Measurements from ENCODE around the gene ANKS1B.

Gene ANKS1B

DNA sequence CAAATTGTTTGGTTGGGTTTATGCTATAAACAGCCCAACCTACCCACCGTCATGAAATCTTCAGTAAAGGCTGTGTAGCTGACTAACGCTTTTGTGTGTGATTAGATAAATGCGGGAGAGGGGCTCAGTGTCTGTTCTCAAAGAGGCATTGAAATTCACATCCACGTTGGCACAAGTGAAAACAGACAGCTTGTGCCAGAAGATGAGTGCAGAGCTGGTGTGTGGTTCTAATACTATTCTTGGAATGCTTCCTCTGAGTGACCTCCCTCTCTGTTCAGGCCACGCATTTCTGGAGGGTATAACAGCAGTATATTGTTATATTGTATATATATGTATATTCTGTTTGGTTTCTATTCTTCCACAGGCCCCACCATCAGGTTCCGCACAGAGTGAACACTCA, 1075.9 kb downstream of the ANKS1B start:
- no peak for DNase-seq

DNA sequence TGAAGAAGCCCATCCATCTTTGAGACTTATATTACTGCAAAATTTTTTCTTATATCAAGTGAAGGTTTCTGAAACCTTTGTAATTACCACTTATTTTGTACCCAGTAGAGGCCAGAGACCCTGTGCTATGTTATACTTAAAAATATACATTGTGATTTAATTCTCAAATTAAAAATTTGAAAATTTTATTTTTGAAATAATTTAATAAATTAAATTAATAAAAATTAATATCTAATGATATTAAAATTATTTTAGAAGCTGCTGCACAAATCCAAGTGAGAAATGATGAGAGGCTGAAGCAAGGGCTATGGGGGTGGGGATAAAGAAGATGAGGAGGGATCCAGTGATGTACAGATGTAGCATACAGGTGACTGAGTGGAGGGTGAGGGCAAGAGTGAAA, 1080.9 kb downstream of the ANKS1B start:
- no peak for DNase-seq

DNA sequence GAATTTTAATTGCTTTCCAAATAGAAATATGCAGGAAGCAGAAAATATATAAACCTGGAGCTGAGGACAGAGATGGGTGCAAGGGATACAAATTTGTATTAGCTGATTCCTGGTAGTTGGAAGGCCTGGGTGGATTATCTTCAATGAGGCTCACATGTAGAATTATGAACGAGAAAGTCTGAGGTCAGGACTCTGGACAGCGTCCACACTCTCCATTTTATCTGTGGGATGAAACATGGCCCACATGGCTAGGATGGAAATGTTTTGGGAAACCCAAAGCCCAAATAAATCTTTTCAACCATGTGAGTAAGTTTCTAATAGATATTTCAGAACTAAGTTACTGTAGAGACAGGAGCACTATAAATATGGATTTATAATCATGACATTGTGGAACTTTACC, 1083.5 kb downstream of the ANKS1B start:
- DNase-seq, result no peak

DNA sequence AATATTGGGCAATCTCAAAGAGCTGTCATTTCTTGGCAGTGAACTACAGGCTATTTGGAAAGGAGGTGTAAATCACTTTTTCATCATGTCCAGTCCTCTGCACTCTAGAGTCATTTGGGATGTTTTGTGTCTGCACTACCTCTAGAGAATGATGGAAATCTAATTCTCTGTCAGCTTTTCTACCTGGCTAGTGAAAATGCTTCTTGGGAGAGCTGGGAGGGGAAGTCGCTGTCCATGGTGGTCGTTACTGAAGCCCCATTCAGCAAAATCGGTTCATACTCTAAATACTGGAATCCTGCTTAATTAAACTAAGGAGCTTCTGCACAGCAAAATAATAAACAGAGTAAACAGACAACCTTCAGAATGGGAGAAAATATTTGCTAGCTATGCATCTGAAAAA, 1087.8 kb downstream of the ANKS1B start:
- DNase-seq, result no peak

DNA sequence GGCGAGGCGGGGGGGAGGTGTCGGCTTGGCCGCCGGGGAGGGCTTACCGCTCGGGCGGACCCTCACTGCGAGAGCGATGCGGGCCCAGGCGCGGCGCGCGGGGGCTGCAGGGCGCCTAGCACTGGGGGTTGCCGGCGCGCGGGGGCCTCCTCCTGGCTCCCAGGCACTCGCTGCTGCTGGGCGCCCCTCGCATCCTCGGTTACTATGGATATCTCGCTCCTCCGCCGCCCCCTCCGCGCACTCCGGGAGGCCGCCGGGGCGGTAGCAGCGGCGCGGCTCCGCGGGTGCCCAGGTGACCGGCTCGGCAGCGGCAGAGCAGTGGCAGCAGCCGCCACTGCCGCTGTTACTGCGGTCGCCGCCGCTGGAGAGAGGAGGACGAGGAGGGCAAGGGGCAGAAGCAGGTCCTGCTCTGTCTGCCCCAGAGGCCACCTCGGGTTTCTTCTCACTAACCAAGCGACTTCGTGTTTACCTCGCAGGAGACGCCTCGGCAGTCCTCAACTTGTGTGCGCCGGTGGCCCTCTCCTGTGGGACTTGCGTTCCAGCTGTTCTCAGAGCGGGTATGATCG, 1089.6 kb downstream of the ANKS1B start:
- DNase-seq, result no peak

DNA sequence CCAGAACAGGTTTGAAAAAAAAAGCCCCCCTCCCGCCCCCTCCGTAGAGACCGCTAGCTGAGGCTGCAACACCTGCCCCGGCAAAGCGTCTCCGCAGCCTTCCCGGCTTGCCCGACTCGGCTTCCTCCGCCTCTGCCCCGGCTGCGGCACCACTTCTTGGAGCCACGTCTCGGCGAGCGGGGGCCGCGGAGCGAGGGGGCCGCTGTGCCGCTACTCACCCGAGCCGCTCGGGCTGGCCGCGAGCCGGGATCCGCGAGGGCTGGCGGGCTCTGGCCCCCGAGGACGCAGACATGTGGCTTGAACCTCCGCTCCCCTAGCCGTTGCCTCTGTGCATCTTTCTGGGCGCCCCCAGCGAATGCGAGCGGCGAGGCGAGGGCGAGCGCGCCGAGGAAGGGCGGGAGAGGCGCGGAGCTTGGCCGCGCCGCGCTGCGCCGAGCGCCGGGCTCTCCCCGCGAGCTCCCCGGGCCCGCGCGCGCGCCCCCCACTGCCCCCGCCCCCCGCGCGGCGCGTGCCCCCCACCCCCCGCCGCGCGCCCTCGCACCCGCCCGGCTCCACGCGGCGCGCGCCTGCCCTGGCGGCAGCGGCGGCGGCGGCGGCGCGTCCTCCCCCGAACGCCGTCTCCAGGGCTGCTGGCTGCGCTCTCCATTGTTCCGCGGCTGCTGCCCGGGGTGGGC, 1090.2 kb downstream of the ANKS1B start:
- no peak for DNase-seq

DNA sequence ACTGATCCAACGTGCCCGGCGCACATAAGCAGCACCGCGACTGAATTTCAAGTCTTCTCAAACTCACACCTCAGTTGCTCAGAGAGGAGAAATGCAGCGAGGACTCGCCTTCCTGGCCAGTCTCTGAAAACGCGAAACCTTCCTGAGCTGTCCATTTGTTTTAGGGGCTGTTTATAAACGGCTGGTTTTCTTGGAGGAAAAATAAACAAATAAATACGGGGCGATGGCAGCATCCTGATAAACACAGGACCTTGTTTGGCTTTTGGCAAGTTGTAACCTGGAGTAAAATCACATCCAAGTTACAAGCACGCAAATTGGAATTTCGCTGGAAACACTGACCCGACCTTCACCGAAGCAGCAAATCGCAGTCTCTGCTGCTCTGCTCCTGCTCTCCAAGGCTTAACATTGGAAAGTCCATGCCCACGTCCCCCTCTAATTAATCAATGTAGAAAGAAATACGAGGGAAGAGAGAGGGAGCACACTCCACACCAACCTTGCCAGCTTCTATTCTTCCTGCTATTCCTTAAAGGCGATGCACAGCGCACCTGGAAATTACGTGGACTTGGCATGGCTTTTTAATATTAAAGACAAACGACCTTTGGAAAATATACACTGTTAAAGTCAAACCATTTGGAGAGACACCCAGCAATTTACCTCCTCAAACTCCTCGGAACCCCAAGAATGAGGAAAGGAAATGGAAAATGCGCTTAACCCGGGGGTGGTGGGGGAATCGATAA, 1090.9 kb downstream of the ANKS1B start:
- no peak for DNase-seq

DNA sequence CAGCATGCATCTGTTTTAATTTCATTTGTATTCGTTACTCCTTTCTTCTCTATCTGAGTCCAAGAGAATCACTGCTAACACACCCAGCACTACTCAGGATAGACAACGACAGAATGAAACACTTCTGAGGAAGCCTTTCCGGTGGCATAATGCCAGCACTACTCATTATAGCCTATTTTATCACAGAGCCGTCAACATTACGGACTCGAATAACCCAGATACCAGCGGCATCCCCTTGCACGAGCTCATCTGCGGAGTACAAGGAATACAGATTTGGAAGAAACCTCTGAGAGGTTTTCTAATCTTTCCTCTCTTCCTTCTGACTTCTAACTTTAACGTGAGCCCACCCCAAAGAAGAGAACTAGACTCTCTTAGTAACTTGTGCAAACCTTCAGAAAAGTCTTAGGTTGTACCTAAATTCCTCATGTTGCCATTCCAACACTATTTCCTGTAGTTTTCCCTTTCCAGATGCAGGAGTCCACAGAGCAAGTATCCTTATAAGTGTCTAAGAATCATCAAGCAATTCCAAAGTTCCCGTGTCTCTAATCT, 1091.5 kb downstream of the ANKS1B start:
- DNase-seq, result no peak

DNA sequence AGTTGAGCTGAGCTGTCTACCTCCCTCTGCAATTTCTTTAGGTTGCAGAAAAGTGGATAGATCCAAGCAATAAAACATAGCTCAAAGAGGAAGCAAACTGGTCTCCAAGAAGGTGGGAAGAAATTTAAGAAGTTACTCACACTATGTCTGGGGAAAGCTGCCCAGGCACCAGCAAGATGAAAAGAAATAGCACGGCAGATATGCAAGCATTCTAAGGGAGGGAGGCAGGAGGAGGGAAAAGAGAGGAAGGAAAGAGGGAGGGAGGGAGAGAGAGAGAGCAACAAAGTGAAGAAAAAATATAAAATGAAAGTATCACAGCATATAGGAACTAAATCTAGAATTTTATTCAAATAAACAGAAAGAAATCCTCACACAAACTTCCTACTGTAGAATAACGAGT, 1099.0 kb downstream of the ANKS1B start:
- no peak for DNase-seq

DNA sequence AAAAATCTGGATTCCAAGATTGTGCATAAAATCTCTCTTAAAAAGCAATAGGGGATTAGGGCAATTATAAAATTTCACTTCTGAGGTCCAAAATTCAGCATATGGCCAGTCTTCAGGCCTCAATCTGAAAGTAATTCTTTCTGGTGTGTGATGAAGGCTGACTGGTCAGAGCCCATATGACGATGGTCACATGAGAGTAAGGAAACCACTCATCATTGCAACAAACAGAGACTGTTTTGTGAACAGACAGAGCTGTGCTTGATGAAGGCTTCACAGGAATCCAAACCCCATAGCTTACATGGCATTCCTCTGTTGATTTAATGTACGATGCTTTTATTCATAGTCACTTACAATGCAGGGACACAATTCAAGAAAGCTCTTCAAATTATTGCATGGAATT, 1101.5 kb downstream of the ANKS1B start:
- no peak for DNase-seq

DNA sequence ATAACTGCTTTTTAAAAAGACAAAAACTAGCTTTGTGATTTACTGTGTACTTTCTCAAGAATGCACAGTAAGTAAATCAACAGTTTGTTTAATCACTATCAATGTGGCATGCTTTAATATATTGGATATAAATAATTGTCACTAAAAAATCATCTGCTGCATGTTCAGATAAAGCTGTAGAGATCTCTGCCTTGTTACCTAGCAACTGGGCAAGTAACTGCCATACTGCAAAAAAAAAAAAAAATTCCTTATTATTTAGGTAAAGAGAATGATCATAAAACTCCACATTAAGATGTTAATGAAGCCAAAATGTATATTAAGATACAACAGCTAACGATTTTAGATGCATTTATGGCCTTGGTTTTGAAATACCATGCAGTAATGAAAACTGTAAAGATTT, 1102.2 kb downstream of the ANKS1B start:
- no peak for DNase-seq

DNA sequence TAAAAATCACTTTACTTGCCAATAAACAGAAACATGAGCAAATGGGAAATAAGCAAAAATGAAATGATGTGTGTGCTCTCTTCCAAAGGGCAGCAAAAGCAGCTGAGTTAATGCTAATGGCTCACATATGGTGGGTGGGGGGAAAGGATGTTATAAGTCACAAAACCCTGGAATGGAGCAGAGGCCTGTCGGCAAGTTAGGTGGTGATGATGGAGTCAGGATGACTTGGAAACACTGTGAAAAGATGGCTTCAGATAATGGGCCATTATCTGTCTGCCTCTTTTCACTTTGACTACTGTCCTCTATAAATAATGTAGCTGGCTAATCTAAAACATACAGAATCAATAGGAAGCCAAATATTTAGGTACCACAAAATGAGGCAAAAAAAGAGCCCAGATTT, 1111.0 kb downstream of the ANKS1B start:
- no peak for DNase-seq

DNA sequence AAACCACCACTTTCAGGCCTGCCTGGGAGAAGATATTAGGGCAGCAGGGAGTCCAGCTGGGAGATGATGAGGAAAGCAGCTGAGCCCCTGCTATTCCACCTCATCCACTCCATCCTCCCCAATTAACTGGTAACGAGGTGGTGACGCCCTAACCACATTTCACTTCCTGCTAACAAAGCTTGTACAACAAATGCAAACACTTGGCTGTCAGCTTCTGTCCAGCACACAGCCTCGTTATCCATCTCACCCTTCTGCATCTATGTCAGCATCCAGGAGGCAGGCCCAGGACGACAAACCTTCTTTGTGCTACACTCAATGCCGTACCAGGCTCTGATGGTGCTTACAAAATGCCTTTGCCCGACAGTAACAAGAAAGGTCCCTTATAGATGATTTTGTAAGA, 1114.2 kb downstream of the ANKS1B start:
- DNase-seq, result no peak

DNA sequence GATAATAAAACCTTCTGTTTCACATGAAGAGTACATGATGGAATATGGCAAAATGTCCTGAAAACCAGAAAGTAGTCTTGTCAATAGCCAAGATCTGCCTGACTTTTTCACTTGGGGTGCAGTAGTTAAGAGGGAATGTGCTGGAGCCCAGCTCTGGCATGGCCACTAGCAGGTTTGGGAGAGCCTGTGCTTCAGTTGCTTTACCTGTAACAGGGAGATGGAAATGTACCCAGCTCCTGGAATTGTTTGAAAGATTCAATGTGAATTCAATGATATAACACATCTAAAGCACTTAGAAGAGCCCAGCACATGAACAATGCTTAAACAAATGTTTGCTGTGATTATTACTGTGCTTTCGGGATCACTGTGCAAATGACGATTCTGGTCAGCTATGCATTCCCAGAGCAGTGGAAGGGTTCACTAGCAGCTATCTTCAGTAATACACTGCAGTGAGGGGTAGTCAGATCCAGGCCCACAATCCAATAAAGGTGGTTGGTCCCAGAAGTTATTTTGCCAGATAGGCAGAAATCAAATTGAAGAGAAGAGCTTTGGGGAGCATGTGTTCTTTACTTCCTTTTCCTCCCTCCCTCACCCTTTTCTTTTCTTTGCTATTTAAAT, 1114.7 kb downstream of the ANKS1B start:
- no peak for DNase-seq

DNA sequence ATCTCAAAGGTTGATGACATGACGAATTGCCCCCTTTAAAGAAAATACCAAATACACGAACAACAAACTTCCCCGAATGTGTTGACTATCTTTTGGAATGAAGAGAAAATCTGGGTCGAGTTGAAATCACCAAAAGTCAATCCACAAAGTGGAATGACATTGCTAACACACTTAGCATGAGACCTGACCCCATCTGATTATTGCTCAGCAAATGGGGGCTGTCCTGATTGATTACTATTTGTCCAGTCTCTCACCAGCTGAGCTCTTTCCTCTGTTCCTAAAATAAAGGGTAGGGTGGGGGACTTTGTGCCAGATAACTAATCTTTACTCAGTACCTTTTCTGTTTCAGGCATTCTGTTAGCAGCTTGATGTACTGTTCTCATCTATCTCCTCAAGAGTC, 1116.2 kb downstream of the ANKS1B start:
- no peak for DNase-seq

DNA sequence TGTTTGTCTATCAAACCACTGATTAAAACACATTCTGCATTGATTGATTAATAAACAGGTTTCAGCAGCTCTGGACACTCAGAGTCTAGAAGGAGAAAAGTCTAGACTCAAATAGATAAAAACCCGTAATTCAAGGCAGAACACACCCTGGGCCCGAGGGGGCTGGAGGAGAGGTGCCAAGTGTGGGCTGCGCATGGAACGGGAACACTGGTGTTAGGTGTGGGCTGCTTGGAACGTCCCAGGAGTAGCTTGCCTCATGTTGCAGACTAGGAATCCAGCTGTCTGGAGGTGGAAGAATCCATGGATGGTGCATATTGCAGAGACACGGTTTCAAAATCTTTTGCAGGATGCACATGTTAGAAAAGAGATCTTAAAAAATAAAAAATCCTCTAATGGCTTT, 1116.7 kb downstream of the ANKS1B start:
- DNase-seq, result no peak

DNA sequence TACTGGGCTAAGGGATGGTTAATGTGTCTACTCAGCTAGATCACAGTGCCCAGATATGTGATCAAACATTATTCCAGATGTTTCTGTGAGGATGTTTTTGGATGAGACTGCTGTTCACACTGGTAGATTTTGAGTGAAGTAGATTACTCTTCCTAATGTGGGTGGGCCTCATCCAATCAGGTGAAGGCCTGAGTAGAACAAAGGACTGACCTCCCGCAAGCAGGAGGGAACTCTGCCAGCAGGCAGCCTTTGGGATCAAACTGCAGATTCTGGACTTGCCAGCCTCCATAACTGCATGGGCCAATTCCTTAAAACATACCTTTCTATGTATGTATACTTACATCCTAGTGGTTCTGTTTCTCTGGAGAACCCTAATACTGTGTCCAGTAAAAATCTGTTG, 1120.4 kb downstream of the ANKS1B start:
- DNase-seq, result no peak

DNA sequence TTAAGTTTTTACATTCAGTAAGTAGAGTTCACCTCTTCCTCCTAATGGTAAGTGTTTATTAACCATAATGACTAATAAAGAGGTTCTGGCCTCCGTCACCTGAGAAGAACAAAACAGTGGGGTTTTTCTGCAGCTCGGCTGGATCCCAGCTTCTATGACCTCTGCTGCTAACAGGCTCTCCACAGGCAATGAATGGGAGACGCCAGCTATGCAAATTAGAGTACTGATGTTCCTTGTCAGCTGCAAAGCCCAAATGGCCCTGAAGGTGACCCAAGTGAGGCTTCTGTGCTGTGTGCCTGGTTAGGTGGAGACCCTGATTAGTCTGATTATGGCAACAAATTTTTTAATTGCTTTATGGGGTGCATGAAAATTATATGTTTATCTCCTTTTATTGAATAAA, 1121.6 kb downstream of the ANKS1B start:
- no peak for DNase-seq

DNA sequence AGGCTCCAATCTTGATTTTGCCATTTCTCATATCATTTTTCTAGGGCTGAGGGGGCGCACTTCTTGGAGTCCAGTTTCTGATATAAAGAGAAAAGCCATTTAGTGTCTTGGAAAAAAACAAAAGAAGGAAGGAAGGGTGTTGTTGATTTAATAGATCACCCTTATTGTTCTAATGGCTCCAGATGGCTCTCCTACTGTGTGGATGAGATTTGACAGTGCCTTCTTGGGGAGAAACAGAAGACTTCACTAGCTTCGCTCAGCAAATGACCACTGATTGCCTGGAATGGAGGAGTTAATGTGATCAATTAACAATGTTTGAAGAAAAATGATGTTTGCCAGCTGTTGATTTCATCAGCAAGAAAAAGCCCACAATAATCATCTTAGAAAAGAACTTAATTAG, 1123.5 kb downstream of the ANKS1B start:
- DNase-seq, result no peak

DNA sequence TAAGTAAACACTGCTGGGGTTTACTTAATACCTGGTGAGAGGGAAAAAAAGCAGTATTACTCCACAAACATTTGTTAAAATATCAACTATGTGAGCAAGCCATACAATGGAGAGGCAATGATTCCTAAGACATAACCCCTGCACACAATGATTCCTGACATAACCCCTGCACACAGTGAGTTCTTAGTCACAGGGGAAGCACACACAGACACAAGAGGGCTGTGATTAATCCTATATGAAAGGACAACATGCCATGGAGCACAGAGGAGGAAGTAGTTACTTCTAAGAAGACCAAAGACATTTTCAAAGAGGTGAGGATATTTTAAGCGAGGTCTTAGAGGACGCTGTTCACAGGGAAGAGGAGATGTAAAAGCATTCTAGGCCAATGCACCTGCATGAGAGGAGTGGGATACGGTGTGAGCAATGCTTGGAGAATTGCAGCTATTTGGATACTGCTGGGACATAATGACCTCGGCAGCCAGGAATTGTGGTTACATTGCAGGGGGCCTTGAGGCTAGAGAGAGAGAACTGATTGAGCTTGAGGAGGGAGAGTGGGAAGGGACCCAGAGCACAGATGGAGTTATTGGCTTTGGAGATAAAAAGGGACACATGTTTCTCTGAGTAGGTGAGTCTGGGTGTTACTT, 1127.7 kb downstream of the ANKS1B start:
- DNase-seq, result no peak

DNA sequence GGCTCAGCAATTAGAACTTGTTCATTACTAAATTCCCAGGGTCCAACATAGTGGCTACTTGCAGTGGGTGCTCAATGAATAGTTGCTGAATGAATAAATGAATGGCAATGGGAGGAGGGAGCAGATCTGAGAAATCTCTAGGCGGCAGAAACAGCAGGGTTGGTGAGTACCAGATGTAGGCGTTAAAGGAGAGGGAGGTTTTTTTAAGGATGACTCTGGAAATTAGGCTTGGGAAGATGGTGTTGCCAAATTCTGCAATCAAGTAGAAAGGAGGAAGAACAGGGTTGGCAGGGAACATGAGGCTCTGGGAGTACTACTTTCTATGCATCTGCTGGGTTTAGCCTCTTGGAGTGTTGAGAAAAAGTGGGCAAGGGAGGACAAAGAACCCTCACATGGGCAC, 1132.6 kb downstream of the ANKS1B start:
- no peak for DNase-seq

DNA sequence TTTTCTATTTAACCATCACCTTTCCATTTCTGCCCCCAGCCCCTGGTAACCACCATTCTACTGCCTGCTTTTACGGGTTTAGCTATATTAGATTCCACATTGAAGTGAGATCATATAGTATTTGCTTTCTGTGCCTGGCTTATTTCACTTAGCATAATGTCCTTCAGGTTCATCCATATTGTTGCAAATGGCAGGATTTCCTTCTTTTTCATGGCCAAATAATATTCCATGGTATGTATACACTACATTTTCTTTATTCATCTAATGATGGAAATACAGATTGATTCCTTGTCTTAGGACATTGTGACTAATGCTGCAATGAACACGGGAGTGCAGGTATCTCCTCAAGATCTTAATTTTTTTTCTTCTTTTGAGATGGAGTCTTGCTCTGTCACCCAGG, 1137.5 kb downstream of the ANKS1B start:
- DNase-seq, result no peak

DNA sequence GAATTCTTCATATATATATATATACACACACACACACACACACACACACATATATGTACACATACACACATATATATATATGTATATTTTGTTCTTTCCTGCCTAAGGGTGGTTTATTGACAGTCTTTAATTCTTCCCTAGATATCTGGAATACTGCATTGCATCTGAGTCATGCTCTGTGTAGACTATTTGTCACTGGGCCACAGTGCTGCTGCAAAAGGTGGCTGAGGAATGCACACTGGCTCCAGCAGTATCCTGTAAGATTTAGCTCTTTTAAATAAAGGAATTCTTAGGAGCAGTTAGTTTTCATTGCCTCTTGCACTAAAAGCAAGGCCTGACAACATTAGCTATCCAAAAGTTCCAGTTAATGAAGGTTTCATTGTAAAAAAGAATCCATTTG, 1138.8 kb downstream of the ANKS1B start:
- no peak for DNase-seq
